Glutamatergic neuron (in vitro differentiated cells): ENCODE measurements around the gene MSS51. TPM values are rescaled to one million over a fixed set of nuclear protein-coding genes. Genes with fewer than 3 reads are reported as not detected.
"Not testable (repeated sequence)": the region's sequence is repeated elsewhere in the genome, so short reads cannot be mapped to it uniquely, and the experiment has no call there.

Experiments
- DNase-seq: peaks from one replicate; pipeline ENCODE4 v3.0.0; 2022
- H3K27ac Mint-ChIP-seq: one replicate; pipeline ENCODE4 v1.8.0; 2020; ENCODE audit warnings: mild to moderate bottlenecking, mixed read lengths, inconsistent platforms; ENCODE audit not compliant: unreplicated experiment
- H3K27me3 Mint-ChIP-seq: one replicate; pipeline ENCODE4 v1.8.0; 2020; ENCODE audit warnings: mild to moderate bottlenecking, moderate library complexity, mixed read lengths, inconsistent platforms; ENCODE audit not compliant: unreplicated experiment
- H3K36me3 Mint-ChIP-seq: one replicate; pipeline ENCODE4 v1.8.0; 2020; ENCODE audit warnings: mild to moderate bottlenecking, mixed read lengths, inconsistent platforms; ENCODE audit not compliant: unreplicated experiment
- H3K4me1 Mint-ChIP-seq: one replicate; pipeline ENCODE4 v1.8.0; 2020; ENCODE audit warnings: mild to moderate bottlenecking, low read depth, mixed read lengths, inconsistent platforms; ENCODE audit not compliant: unreplicated experiment
- H3K4me3 Mint-ChIP-seq: one replicate; pipeline ENCODE4 v1.8.0; 2020; ENCODE audit warnings: mild to moderate bottlenecking, mixed read lengths, inconsistent platforms; ENCODE audit not compliant: unreplicated experiment
- H3K9me3 Mint-ChIP-seq: one replicate; pipeline ENCODE4 v1.8.0; 2020; ENCODE audit warnings: mild to moderate bottlenecking, moderate library complexity, mixed read lengths, inconsistent platforms; ENCODE audit not compliant: unreplicated experiment
- total RNA-seq: library from RNA; stranded (reverse); fragmentation: NEBNext Ultra II Directional; extraction: Animal tissue kit (Norgen Biotek cat#: 25700); gene quantifications from one replicate; pipeline ENCODE4 v1.2.1, GENCODE V29; 2021; ENCODE audit not compliant: unreplicated experiment
- TF ChIP-seq, protein P1 (sequence below): fragments of 200-600 bp; sonication (generic); IDR thresholded peaks from one replicate; pipeline ENCODE4 v1.5.0; 2021; ENCODE audit not compliant: partially characterized antibody, unreplicated experiment

Gene MSS51
- total RNA-seq, 1 donor from 2014 or later: 3.5 TPM

DNA sequence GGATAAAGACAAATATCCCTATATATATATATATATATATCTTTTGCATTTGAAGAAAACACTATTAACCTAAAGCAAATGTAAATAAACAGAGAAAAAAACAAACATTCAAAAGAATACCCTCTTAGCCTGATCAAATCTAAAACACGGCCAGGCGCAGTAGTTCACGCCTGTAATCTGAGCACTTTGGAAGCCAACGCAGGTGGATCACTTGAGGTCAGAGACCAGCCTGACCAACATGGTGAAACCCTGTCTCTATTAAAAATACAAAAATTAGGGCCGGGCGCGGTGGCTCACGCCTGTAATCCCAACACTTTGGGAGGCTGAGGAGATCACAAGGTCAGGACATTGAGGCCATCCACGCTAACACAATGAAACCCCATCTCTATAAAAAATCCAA lies 28.7 kb downstream of the MSS51 start:
- TF ChIP-seq, protein P1, sequence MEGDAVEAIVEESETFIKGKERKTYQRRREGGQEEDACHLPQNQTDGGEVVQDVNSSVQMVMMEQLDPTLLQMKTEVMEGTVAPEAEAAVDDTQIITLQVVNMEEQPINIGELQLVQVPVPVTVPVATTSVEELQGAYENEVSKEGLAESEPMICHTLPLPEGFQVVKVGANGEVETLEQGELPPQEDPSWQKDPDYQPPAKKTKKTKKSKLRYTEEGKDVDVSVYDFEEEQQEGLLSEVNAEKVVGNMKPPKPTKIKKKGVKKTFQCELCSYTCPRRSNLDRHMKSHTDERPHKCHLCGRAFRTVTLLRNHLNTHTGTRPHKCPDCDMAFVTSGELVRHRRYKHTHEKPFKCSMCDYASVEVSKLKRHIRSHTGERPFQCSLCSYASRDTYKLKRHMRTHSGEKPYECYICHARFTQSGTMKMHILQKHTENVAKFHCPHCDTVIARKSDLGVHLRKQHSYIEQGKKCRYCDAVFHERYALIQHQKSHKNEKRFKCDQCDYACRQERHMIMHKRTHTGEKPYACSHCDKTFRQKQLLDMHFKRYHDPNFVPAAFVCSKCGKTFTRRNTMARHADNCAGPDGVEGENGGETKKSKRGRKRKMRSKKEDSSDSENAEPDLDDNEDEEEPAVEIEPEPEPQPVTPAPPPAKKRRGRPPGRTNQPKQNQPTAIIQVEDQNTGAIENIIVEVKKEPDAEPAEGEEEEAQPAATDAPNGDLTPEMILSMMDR: no peak
- peaks cover 1% of the 10 kb centered on the region for H3K27me3 Mint-ChIP-seq
- no peak overlapping the region for H3K27ac Mint-ChIP-seq
- peaks cover 8% of the 10 kb centered on the region for H3K4me1 Mint-ChIP-seq
- H3K9me3 Mint-ChIP-seq: peaks cover 2% of the 10 kb centered on the region
- no peak for DNase-seq
- H3K36me3 Mint-ChIP-seq: no peaks in the 10 kb centered on the region
- H3K4me3 Mint-ChIP-seq: no peak overlapping the region

DNA sequence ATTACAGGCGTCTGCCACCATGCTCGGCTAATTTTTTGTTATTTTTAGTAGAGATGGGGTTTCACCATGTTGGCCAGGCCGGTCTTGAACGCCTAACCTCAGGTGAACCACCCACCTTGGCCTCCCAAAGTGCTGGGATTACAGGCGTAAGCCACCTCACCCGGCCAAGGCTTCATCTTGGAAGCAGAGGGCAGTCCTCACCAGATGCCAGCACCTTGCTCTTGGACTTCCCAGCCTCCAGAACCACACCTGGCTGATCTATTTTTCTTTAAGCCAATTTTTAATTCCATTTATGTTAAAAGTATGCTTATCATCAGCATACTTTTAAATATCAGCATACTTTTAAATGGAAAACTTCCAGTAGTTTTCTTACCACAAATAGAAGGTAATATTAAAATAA lies 31.7 kb downstream of the MSS51 start:
- H3K27me3 Mint-ChIP-seq: peaks cover 1% of the 10 kb centered on the region
- H3K4me1 Mint-ChIP-seq: no peaks in the 10 kb centered on the region
- H3K4me3 Mint-ChIP-seq: no peak overlapping the region
- H3K9me3 Mint-ChIP-seq: peaks cover 2% of the 10 kb centered on the region
- H3K27ac Mint-ChIP-seq: no peak overlapping the region
- H3K36me3 Mint-ChIP-seq: no peaks in the 10 kb centered on the region
- DNase-seq: no peak
- TF ChIP-seq, protein P1: no peak

DNA sequence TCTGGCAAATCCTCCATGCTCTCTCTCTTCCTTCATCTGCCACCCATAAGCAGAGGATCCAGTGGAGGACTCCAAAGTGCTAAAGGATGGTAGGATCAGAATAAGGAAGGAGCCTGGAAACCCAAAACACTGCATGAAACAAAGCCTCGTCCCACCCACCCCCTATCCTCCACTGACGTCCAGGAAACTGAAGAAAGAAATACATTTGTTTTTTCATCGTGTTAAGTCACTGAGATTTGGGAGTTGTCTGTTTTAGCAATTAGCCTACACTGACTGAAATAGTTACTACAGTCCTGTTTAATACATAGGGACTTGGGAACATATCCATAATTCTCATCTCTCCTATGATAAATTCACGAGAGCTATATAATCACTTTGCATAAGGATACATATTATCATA lies 34.3 kb downstream of the MSS51 start:
- H3K36me3 Mint-ChIP-seq: no peaks in the 10 kb centered on the region
- H3K27ac Mint-ChIP-seq: no peak overlapping the region
- peaks cover 2% of the 10 kb centered on the region for H3K27me3 Mint-ChIP-seq
- no peaks in the 10 kb centered on the region for H3K9me3 Mint-ChIP-seq
- no peak overlapping the region for H3K4me3 Mint-ChIP-seq
- TF ChIP-seq, protein P1: no peak
- no peaks in the 10 kb centered on the region for H3K4me1 Mint-ChIP-seq
- DNase-seq: no peak

DNA sequence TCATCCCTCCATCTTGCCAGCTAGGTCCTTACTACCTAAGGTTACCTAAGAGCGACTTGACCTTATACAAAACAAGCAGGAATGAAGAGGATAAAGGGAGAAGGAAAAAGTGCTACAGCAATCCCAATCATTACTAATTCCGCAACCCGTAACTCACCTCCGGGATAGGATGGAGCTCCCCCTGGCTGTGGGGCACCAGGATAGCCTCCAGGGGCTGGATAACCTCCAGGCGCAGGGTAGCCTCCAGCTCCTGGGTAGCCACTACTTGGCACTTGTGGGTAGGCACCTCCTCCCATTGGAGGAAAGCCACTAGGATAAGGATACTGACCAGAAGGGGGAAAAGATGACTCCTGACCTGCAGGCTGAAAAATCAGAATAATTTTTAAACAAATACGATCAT lies 35.3 kb downstream of the MSS51 start:
- Mint-ChIP-seq H3K4me3 (no peak overlapping the region), H3K27ac (no peak overlapping the region), H3K9me3 (no peaks in the 10 kb centered on the region), H3K4me1 (no peaks in the 10 kb centered on the region), H3K36me3 (no peaks in the 10 kb centered on the region), H3K27me3 (peaks cover 2% of the 10 kb centered on the region)
- DNase-seq: no peak
- TF ChIP-seq, protein P1: no peak

DNA sequence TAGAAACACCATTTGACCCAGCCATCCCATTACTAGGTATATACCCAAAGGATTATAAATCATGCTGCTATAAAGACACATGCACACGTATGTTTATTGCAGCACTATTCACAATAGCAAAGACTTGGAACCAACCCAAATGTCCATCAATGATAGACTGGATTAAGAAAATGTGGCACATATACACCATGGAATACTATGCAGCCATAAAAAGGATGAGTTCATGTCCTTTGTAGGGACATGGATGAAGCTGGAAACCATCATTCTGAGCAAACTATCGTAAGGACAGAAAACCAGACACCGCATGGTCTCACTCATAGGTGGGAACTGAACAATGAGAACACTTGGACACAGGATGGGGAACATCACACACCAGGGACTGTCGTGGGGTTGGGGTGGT lies 39.0 kb downstream of the MSS51 start:
- not testable (repeated sequence) for H3K27me3 Mint-ChIP-seq, H3K9me3 Mint-ChIP-seq, H3K36me3 Mint-ChIP-seq, DNase-seq, H3K4me3 Mint-ChIP-seq, H3K4me1 Mint-ChIP-seq, H3K27ac Mint-ChIP-seq

DNA sequence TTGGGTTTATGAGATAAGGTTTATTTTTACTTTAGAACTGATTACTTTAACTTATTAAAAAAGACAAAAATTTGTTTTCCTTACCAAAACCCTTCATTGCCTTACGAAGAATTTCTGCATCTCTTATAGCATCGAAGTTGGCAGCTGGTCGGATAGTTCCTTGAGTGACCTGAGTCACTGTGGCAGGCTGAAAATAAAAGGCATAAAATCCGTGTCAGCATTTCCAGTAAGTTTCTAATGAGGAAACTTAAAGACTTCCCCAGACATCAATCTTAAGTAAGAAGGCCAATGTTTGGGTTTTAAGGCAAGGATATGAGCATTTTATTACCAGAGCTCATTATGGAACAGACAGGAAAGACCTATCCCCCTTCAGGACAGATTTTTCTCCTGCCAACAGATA lies 45.1 kb downstream of the MSS51 start:
- Mint-ChIP-seq H3K27ac (no peak overlapping the region), H3K9me3 (no peaks in the 10 kb centered on the region), H3K36me3 (no peaks in the 10 kb centered on the region), H3K4me1 (no peaks in the 10 kb centered on the region), H3K4me3 (no peak overlapping the region), H3K27me3 (no peaks in the 10 kb centered on the region)
- TF ChIP-seq, protein P1: no peak
- DNase-seq: no peak
